ENCODE measurements around the gene ASH1L. TPM values are rescaled to one million over a fixed set of nuclear protein-coding genes. Genes with fewer than 3 reads are reported as not detected.
"Not testable (repeated sequence)": the region's sequence is repeated elsewhere in the genome, so short reads cannot be mapped to it uniquely, and the experiment has no call there.

The ASH1L gene
- total RNA-seq, 1 donor from 2014 or later, result 17.1 TPM

DNA sequence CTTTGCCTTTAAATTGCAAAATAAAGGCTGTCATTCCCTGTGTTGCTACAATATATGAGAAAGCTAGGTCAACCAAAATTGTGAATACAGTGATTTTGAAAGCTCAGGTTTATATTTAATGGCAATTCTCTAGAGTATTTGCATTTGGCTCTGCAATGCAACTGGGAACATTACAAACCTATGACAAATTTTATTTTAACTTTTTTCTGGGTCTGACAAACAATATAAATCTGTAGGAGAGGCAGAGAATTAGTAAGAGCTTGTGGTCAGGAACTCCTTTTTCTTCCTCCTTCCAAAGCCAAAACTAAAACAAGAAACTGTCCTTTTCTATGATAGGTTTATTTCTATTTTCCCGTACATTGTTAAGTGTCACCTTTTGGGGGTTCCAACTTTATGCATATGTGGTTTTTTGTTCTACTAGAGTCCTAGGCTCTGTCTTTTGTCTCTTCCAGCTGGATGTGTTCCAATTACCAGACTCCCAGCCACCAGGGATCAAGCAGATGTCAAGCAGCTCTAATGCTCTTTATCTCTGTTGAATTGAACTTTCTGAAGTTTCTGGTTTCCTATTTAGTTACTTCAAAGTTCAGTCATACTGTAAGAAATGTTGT is 106.9 kb downstream of the ASH1L start:
- ATAC-seq (peak; percentile 48), DNase-seq (ENCODE audit: low spot score) (no peak)

DNA sequence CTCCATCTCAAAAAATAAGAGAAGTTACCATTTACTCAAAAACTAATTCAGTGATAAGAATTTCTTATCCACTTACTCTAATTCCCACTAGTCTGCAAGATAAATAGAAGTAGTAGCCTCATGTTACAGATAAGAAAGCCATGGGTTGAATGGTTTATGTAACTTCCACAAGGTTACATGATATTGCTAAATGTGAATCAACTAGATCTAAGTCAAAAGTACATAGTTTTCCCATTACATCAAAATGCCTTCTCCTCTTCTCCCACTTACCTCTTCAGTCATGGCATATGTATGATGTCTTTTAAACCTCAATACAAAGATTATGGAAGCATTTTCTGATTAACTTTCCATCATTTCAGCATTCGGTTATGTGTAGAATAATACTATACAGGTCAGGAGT is 108.5 kb downstream of the ASH1L start:
- DNase-seq (ENCODE audit: low spot score), result no peak
- ATAC-seq, result no peak

DNA sequence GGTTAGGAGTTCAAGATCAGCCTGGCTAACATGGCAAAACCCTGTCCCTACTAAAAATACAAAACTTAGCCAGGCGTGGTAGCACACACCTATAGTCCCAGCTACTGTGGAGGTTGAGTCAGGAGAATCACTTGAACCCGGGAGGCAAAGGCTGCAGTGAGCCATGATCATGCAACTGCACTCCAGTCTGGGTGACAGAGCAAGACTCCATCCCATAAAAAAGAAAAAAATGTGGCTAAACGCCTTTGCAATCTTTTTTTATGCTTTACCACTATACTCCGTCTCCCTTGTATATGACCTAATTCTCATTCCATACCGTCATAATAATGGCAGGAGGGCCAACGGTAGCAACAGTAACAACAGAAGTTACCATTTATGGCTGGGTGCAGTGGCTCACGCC is 109.5 kb downstream of the ASH1L start:
- ATAC-seq (no peak), DNase-seq (ENCODE audit: low spot score) (no peak)

DNA sequence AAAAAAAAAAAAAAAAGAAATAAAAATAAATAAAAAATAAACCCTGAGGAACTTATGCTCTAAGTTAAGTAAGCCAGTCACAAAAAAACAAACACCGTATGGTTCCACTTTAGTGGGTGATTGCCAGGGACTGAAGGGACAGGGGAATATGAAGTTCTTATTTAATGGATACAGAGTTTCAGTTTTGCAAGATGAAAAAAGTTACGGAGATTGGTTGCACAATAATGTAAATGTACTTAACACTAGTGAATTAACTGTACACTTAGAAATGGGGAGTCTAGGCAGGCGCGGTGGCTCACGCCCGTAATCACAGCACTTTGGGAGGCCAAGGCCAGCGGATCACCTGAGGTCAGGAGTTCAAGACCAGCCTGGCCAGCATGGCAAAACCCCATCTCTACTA is 111.4 kb downstream of the ASH1L start:
- no peak for DNase-seq (ENCODE audit: low spot score)
- ATAC-seq, result no peak

DNA sequence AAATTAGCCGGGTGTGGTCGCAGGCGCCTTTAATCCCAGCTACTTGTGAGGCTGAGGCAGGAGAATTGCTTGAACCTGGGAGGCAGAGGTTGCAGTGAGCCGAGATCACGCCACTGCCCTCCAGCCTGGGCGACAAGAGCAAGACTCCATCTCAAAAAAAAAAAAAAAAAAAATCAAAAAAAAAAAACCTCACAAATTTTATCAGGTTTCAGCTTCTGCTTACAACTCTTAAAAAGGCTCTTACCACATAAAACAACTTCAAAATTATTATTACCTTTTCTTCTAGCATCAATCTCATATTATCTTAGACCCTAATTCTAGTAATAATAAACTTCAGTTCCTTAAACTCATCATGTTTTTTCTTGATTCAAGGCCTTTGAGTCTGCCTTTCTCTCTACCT is 120.2 kb downstream of the ASH1L start:
- not testable (repeated sequence) for ATAC-seq; DNase-seq (ENCODE audit: low spot score)

DNA sequence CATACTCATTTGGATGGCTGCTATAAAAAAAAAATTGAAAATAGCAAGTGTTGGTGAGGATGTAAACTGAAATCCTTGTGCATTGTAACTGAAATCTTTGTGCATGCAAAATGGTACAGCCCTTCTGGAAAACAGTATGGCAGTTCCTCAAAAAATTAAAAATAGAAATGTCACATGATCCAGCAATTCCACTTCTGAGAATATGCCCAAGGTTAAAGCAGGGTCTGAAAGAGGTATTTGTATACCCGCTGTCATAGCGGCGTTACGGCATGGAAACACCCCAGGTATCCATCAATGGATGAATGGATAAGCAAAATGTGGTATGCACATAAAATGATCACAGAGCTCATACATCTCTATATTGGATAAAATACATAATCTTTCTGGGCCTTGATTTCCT is 125.2 kb downstream of the ASH1L start:
- ATAC-seq (no peak), DNase-seq (ENCODE audit: low spot score) (no peak)

DNA sequence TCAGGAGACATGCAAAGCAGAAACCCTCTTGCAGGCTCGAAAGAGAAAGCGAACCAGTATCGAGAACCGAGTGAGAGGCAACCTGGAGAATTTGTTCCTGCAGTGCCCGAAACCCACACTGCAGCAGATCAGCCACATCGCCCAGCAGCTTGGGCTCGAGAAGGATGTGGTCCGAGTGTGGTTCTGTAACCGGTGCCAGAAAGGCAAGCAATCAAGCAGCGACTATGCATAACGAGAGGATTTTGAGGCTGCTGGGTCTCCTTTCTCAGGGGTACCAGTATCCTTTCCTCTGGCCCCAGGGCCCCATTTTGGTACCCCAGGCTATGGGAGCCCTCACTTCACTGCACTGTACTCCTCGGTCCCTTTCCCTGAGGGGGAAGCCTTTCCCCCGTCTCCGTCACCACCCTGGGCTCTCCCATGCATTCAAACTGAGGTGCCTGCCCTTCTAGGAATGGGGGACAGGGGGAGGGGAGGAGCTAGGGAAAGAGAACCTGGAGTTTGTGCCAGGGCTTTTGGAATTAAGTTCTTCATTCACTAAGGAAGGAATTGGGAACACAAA is 128.7 kb downstream of the ASH1L start:
- not testable (repeated sequence) for ATAC-seq; DNase-seq (ENCODE audit: low spot score)

DNA sequence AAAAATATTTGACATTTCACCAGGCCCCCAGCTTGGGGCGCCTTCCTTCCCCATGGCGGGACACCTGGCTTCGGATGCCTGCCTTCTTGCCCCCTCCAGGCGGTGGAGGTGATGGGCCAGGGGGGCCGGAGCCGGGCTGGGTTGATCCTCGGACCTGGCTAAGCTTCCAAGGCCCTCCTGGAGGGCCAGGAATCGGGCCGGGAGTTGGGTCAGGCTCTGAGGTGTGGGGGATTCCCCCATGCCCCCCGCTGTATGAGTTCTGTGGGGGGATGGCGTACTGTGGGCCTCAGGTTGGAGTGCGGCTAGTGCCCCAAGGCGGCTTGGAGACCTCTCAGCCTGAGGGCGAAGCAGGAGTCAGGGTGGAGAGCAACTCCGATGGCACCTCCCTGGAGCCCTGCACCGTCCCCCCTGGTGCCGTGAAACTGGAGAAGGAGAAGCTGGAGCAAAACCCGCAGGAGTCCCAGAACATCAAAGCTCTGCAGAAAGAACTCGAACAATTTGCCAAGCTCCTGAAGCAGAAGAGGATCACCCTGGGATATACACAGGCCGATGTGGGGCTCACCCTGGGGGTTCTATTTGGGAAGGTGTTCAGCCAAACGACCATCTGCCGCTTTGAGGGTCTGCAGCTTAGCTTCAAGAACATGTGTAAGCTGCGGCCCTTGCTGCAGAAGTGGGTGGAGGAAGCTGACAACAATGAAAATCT is 129.3 kb downstream of the ASH1L start:
- not testable (repeated sequence) for ATAC-seq; DNase-seq (ENCODE audit: low spot score)

DNA sequence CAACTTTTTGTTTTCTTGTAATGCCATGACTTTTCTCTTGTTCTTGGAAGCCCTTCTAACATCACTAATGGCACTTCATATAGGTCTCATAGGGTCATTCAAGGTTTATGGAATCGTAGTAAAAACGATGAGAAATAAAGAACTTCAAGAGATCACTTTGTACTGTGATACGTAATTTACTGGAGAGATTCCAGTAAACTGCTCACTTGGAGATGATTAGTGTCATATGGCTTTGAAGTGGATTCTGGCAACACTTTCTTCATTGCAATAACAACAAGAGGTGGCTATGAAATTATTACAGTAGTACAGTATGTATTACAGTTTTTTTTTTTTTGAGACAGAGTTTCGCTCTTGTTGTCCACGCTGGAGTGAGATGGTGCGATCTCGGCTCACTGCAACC is 138.5 kb downstream of the ASH1L start:
- no peak for ATAC-seq
- DNase-seq (ENCODE audit: low spot score), result no peak

DNA sequence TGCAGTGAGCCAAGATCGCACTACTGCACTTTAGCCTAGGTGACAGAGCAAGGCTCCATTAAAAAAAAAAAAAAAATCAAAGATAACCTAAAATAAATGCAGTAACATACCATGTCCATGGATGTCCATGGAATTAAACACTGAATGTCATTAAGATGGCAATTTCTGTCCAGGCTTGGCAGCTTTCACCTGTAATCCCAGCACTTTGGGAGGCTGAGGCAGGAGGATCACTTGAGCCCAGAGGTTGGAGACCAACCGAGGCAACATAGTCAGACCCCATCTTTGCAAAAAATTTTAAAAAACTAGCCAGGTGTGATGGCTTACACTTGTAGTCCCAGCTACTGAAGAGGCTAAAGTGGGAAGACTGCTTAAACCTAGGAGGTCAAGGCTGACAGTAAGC is 141.8 kb downstream of the ASH1L start:
- no peak for ATAC-seq
- DNase-seq (ENCODE audit: low spot score), result no peak

DNA sequence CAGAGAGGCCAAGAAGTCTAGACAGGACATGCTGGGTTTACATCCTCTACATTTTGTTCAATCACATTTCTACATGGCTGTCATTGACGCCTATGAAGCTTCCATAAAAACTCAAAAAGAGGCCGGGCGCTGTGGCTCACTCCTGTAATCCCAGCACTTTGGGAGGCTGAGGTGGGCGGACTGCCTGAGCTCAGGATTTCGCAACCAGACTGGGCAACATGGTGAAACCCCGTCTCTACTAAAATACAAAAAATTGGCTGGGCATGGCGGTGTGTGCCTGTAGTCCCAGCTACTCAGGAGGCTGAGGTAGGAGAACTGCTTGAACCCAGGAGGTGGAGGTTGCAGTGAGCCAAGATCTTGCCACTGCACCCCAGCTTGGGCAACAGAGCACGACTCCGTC is 150.8 kb downstream of the ASH1L start:
- not testable (repeated sequence) for DNase-seq (ENCODE audit: low spot score); ATAC-seq

DNA sequence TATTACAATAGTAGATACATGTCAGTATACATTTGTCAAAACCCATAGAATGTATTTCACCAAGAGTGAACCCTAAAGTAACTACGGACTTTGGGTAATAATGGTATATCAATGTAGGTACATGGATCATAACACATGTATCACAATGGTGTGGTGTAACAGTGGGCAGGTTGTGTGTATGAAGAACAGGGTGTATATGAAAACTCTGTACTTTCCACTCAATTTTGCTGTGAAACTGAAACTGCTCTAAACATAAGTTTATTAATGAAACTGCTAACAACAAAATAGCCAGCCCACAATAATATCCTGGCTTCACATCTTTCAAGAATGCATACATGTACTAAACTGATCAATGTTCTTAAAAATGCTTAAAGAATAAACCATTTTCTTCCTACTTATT is 151.7 kb downstream of the ASH1L start:
- no peak for ATAC-seq
- DNase-seq (ENCODE audit: low spot score), result no peak

DNA sequence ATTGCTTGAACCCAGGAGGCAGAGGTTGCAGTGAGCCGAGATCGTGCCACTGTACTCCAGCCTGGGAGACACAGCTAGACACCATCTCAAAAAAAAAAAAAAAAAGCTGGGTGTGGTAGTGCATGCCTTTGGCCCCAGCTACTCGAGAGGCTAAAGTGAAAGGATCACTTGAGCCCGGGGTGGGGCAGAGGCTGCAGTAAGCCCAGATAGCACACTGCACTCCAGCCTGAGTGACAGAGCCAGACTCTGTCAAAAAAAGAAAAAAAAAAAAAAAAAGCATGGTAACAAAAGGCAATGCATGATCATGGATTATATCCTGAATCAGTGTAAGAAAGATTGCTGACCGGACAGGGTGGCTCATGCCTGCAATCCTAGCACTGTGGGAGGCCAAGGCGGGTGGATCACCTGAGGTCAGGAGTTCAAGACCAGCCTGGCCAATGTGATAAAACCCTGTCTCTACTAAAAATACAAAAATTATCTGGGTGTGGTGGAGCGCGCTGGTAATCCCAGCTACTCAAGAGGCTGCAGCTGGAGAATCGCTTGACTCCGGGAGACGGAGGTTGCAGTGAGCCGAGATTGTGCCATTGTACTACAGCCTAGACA is 165.6 kb downstream of the ASH1L start:
- DNase-seq (ENCODE audit: low spot score) (no peak), ATAC-seq (no peak)

DNA sequence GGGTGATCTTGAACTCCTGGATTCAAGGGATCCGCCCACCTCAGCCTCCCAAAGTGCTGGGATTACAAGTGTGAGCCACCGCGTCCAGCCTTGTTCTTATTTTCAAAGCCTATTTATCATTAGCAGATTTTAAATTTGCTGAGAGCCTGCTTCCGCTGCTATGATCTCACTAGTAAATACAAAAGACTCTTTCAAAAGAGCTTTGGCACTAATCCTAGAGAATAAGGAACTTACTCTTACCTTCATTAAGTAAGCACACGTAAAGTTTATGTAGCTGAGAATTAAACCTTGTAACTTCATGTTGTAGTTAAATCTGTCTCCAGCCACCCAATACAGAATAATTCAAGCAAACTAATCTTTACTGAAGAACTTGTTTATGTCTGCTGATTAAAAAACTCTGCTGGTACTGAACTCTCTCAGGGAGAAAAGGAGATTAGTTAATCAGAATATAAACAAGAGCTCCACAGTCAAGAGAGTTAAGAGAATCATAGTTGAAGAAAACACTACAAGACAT is 169.6 kb downstream of the ASH1L start:
- ATAC-seq, result peak; percentile 24
- DNase-seq (ENCODE audit: low spot score), result no peak

DNA sequence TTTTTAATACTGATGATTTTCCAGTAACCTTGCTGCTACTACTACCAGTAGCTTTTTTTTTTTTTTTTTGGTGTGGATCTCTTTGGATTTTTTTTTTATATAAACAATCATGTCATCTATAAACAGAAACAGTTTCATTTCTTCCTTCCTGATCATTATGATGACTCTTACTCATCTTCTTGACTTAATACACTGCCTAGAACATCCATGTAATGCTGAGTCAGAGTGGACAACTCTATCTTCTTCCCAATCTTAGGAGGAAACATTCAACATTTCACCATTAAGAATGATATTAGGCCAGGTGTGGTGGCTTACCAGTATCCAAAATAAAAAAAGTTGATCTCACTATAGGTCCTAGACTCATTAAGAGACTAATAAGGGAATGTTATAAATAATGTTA is 172.8 kb downstream of the ASH1L start:
- DNase-seq (ENCODE audit: low spot score), result no peak
- ATAC-seq, result no peak

DNA sequence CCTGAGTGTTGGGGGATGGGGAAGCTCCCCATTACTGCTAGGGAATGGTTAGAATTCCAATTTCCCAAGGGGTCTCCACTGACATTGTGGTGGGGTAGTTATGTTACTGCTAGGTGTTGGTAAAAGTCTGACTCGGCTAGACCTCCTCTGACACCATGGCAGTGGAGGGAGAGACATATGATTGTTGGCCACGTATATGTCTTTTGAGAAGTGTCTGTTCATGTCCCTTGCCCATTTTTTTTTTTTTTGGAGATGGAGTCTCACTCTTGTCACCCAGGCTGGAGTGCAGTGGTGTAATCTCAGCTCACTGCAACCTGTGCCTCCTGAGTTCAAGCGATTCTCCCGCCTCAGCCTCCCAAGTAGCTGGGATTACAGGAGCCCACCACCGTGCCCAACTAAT is 176.8 kb downstream of the ASH1L start:
- DNase-seq (ENCODE audit: low spot score); ATAC-seq: not testable (repeated sequence)

DNA sequence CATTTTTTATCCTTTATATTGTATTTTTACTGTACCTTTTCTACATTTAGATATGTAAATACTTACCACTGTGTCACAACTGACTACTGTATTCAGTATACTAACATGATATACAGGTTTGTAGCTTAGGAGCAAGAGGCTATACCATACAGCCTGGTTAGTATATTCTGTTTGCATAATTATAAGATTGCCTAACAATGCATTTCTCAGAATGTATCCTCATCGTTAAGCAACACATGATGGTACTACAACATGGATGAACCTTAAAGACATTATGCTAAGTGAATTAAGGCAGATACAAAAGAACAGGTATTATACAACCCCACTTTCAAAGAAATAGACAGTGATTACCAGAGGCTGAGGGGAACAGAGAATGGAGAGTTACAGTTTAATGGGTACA is 179.2 kb downstream of the ASH1L start:
- ATAC-seq, result no peak
- no peak for DNase-seq (ENCODE audit: low spot score)

DNA sequence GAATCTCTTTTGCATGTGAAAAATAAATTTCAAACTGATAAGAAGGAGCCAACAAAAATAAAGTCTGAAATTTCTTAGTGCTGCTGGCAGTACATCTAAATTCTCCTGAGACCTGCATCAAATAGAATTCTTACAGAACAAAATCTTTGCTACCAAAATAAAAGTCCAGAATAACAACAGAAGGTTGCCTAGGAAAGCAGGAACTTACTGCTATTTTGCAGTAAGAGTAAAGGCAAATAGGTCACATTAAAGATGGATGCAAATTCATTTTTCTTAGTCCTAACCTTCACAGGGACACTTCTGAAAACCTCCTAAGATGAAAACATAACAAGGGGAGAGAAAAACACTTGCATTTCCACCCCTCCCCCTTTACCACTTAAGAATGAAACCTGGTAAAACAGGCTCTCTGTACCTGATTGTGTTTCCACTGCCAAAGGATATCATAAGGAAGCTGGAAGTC is 182.9 kb downstream of the ASH1L start:
- ATAC-seq (no peak), DNase-seq (ENCODE audit: low spot score) (no peak)

DNA sequence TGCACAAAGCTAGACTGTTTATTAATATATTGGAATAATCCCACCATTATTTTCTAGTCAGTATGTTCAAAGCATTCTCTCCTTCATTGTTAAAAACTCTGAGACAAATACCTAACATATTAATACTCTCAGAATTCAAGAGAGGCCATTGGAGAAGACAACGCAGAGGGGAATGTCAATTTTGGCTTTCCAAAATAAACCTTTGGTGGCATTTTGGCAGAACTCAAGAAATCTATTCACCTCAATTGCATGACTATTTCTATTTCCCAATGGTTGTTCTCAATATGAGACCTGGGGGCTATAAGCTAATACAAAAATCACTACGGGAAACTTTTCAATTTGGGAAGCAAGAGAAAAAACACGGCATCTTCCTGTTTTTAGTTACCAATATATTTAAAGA is 183.4 kb downstream of the ASH1L start:
- no peak for ATAC-seq
- DNase-seq (ENCODE audit: low spot score), result no peak

DNA sequence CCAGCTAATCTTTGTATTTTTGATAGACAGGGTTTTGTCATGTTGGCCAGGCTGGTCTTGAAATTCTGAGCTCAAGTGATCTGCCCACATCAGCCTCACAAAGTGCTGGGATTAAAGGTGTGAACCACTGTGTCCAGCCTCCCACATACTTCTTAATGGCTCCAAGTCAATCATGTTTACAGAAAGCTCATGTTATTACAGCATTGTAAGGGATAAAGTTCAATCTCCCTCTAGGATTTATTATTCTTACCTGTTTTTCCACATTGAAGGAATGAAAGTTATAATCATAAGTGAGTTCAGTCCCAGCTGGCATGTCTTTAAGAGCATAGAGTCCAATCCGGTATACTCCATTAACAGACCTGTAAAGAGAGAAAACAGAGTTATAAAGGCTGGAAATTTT is 202.6 kb downstream of the ASH1L start:
- ATAC-seq (no peak), DNase-seq (ENCODE audit: low spot score) (no peak)

DNA sequence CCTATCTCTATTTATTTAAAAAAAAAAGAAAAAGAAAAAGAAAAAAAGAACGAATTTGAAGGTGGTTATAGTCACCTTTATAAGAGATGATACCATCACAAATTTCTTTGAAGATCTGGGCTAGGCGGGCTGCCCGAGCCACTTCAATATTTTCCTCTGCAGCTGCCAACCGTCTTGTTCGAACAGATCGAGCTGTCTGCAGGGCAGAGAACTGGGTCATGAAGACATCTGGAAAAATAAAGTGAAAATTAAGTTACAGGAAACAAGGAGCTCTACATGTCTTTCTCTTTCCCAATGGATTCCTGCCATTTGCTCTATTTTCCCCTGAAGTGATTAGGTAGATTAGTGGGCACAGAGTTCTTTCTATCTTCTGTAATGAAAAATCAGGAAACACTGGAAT is 210.0 kb downstream of the ASH1L start:
- DNase-seq (ENCODE audit: low spot score) (no peak), ATAC-seq (no peak)

DNA sequence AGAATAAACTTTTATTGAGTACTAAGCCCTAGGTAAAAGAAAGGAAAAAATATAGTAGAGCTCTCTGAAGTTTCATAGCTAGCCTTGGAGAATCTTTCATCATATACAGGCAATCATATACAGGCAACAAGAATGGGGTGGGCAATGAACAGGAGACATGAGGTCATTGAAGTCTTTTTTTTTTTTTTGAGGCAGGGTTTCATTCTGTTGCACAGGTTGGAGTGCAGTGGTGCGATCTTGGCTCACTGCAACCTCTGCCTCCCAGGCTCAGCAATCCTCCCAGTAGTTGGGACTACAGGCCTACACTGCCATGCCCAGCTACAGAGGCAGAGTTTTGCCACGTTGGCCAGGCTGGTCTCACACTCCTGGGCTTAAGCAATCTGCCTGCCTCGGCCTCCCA is 219.8 kb downstream of the ASH1L start:
- ATAC-seq (no peak), DNase-seq (ENCODE audit: low spot score) (no peak)

All from left lobe of liver (tissue), 2 donors.